Neural crest cell (in vitro differentiated cells): ENCODE measurements around the gene MTA1. TPM values are rescaled to one million over a fixed set of nuclear protein-coding genes. Genes with fewer than 3 reads are reported as not detected.
A peak's percentile ranks its signal among the peaks of the same experiment; 100 is the strongest.

Experiments
- DNase-seq: peaks from one replicate; pipeline ENCODE4 v3.0.0; 2021; ENCODE audit warnings: low read depth, mixed read lengths, low spot score
- H3K27ac Mint-ChIP-seq: one replicate; pipeline ENCODE4 v1.8.0; 2021; ENCODE audit warnings: mild to moderate bottlenecking, mixed read lengths; ENCODE audit not compliant: unreplicated experiment
- H3K27me3 Mint-ChIP-seq: 2 replicates; pipeline ENCODE4 v1.8.0; 2021; ENCODE audit warnings: low read depth, mild to moderate bottlenecking, mixed read lengths
- H3K36me3 Mint-ChIP-seq: 2 replicates; pipeline ENCODE4 v1.8.0; 2021; ENCODE audit warnings: low read depth, mild to moderate bottlenecking, mixed read lengths
- H3K4me1 Mint-ChIP-seq: 2 replicates; pipeline ENCODE4 v1.8.0; 2021; ENCODE audit warnings: mixed read lengths
- H3K4me3 Mint-ChIP-seq: one replicate; pipeline ENCODE4 v1.8.0; 2021; ENCODE audit warnings: mild to moderate bottlenecking, mixed read lengths
- H3K9me3 Mint-ChIP-seq: 2 replicates; pipeline ENCODE4 v1.8.0; 2021; ENCODE audit warnings: mixed read lengths
- total RNA-seq: library from RNA; stranded (reverse); gene quantifications from 2 replicates; pipeline ENCODE4 v1.2.1, GENCODE V29; 2021
- TF ChIP-seq, protein P1 (sequence below): fragments of 200-600 bp; sonication (generic); conservative IDR thresholded peaks from 2 replicates; pipeline ENCODE4 v1.5.0; 2021; ENCODE audit warnings: antibody characterized with exemption, mild to moderate bottlenecking

The MTA1 gene
- total RNA-seq, 1 donor from 2014 or later, result 246 TPM

- H3K9me3 Mint-ChIP-seq, result peaks cover under 1% of the 10 kb centered on the region
- TF ChIP-seq, protein P1, sequence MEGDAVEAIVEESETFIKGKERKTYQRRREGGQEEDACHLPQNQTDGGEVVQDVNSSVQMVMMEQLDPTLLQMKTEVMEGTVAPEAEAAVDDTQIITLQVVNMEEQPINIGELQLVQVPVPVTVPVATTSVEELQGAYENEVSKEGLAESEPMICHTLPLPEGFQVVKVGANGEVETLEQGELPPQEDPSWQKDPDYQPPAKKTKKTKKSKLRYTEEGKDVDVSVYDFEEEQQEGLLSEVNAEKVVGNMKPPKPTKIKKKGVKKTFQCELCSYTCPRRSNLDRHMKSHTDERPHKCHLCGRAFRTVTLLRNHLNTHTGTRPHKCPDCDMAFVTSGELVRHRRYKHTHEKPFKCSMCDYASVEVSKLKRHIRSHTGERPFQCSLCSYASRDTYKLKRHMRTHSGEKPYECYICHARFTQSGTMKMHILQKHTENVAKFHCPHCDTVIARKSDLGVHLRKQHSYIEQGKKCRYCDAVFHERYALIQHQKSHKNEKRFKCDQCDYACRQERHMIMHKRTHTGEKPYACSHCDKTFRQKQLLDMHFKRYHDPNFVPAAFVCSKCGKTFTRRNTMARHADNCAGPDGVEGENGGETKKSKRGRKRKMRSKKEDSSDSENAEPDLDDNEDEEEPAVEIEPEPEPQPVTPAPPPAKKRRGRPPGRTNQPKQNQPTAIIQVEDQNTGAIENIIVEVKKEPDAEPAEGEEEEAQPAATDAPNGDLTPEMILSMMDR, result no peak
- no peak for DNase-seq
- H3K27ac Mint-ChIP-seq, result peak overlapping the region; percentile 27
- H3K4me1 Mint-ChIP-seq, result peaks cover 24% of the 10 kb centered on the region
- peak overlapping the region; percentile 94 for H3K4me3 Mint-ChIP-seq
- peaks cover 3% of the 10 kb centered on the region for H3K36me3 Mint-ChIP-seq
- H3K27me3 Mint-ChIP-seq, result no peaks in the 10 kb centered on the region
These were observed 2.3 kb downstream of the MTA1 start for GRCh38 chr14:105421723-105422615.

DNA sequence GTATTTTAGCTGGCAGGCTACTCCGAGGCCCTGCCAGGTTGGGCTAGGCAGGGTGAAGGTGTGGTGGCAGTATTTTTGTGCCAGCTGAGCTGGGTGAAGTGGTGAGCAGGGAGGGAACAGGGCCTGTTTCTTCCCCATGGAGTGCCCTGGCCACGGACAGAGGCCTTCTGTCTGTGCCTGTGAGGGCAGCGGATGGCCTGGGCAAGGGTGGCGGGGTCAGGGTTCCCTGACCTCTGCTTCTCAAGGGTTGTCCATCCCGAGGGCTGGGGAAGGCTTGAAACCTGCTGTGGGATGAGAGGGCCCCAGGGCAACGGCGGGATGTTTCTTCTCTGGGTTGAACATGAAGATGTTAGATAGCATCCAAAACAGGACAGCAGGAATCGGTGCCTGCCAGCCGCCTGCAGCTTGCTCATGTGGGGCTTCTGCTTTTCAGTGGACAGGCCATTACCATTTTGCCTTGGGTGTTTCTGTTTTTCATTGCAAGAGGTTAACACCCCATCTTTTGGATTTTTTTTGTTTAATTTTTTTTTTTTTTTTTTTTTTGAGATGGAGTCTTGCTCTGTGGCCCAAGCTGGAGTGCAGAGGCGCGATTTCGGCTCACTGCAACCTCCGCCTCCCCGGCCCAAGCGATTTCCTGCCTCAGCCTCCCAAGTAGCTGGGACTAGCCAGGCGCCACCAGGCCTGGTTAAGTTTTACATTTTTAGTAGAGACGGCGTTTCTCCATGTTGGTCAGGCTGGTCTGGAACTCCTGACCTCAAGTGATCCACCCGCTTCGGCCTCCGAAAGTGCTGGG is 3.3 kb downstream of the MTA1 start:
- DNase-seq, result peak; percentile 38
- H3K4me3 Mint-ChIP-seq, result peak overlapping the region; percentile 94
- H3K36me3 Mint-ChIP-seq, result peaks cover 10% of the 10 kb centered on the region
- no peaks in the 10 kb centered on the region for H3K27me3 Mint-ChIP-seq
- TF ChIP-seq, protein P1, result no peak
- no peak overlapping the region for H3K27ac Mint-ChIP-seq
- peaks cover 3% of the 10 kb centered on the region for H3K9me3 Mint-ChIP-seq
- H3K4me1 Mint-ChIP-seq, result peaks cover 24% of the 10 kb centered on the region

GRCh38 chr14:105423488-105424195 is 4.0 kb downstream of the MTA1 start:
- Mint-ChIP-seq H3K9me3 (peaks cover 3% of the 10 kb centered on the region), H3K36me3 (peaks cover 14% of the 10 kb centered on the region), H3K27me3 (no peaks in the 10 kb centered on the region), H3K27ac (no peak overlapping the region), H3K4me1 (peaks cover 22% of the 10 kb centered on the region), H3K4me3 (peak overlapping the region; percentile 67)
- TF ChIP-seq, protein P1, result no peak
- DNase-seq, result no peak

DNA sequence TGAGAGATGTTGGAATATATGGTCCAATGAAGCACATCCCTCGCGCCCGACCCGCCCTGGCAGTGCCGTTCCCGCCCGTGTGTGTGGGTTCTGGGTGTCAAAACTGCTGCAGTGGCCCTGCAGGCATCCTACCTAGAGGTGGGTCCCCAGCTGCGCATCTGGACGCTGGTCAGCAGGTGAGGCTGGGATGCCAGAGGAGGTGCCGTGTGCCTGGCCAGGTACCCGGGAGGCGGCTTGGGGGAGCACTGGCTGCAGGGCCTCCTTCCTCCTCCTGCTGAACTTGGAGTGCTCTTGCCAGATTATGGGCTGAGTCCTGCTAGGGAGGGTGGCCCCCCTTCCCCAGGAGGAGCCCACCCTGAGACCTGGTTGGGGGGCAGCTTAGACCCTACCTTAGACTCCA is 5.2 kb downstream of the MTA1 start:
- Mint-ChIP-seq H3K27me3 (no peaks in the 10 kb centered on the region), H3K4me3 (peak overlapping the region; percentile 31), H3K36me3 (peaks cover 19% of the 10 kb centered on the region), H3K9me3 (peaks cover 3% of the 10 kb centered on the region), H3K27ac (no peak overlapping the region), H3K4me1 (peaks cover 18% of the 10 kb centered on the region)
- DNase-seq, result no peak
- TF ChIP-seq, protein P1, result no peak

GRCh38 chr14:105425823-105426247 is 6.2 kb downstream of the MTA1 start:
- Mint-ChIP-seq H3K4me3 (no peak overlapping the region), H3K4me1 (peaks cover 18% of the 10 kb centered on the region), H3K27me3 (no peaks in the 10 kb centered on the region), H3K36me3 (peaks cover 26% of the 10 kb centered on the region), H3K27ac (no peak overlapping the region), H3K9me3 (peaks cover 5% of the 10 kb centered on the region)
- TF ChIP-seq, protein P1, result no peak
- no peak for DNase-seq
